ENCODE data around the gene KCTD1. TPM values are rescaled to one million over a fixed set of nuclear protein-coding genes. Genes with fewer than 3 reads are reported as not detected.
A peak's percentile ranks its signal among the peaks of the same experiment; 100 is the strongest.

Gene KCTD1
- total RNA-seq, 1 donor = 18.6 TPM

DNA sequence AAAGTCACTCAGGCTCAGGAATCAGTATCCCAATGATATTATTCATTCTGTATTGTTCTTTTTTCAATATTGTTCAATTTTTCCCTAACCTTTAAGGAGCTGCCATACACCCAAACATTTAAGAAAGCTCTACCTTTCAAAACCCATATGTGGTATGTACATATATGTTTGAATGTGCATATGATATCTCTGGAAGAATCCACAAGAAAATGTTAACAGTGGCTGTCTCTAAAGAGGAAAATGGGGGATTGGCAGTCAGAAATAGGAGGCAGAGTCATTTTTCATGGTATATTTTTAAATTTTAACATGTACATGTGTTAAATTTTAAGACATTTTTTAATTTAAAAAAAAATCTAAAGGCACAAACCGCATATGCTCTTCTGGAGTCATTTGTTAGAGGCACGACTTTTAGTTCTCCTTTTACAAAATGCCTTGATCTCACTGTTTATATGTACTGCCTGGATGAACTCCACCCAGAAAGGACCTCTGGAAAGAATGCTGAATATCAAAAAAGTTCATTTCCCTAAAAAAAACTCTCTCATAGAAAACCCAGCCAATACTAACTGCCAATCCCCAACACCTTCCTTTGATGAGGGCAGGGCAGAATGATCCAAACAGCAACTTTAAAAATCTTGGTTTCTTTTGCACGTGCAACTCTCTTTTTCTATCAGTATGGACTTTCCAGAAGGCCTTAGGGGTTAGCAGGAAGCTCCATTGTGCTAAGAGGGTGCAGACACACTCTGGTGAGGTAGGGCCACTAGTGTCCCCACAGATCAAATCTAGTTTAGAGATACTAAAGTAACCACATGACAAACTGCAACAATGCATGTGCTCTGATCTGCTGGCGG is 23.6 kb downstream of the KCTD1 start:
- DNase-seq (ENCODE audit: low read depth) = no peak
- no peak for TF ChIP-seq CTCF (IDR thresholded peaks at IDR 0.05; ENCODE audit: insufficient read depth, low read depth, low read length)
- no peak overlapping the region for H3K4me3 ChIP-seq (ENCODE audit: low read depth, low read length)

- no peak for DNase-seq (ENCODE audit: low read depth)
- H3K4me3 ChIP-seq (ENCODE audit: low read depth, low read length) = no peak overlapping the region
- TF ChIP-seq CTCF (IDR thresholded peaks at IDR 0.05; ENCODE audit: insufficient read depth, low read depth, low read length) = no peak
Observed at GRCh38 chr18:26524002-26524401, 24.4 kb downstream of the KCTD1 start.

GRCh38 chr18:26521617-26522016 is 26.7 kb downstream of the KCTD1 start:
- DNase-seq (ENCODE audit: low read depth) = no peak
- no peak for TF ChIP-seq CTCF (IDR thresholded peaks at IDR 0.05; ENCODE audit: insufficient read depth, low read depth, low read length)
- H3K4me3 ChIP-seq (ENCODE audit: low read depth, low read length) = no peak overlapping the region

- no peak for DNase-seq (ENCODE audit: low read depth)
- no peak for TF ChIP-seq CTCF (IDR thresholded peaks at IDR 0.05; ENCODE audit: insufficient read depth, low read depth, low read length)
- no peak overlapping the region for H3K4me3 ChIP-seq (ENCODE audit: low read depth, low read length)
Observed at GRCh38 chr18:26520974-26521373, 27.4 kb downstream of the KCTD1 start.

DNA sequence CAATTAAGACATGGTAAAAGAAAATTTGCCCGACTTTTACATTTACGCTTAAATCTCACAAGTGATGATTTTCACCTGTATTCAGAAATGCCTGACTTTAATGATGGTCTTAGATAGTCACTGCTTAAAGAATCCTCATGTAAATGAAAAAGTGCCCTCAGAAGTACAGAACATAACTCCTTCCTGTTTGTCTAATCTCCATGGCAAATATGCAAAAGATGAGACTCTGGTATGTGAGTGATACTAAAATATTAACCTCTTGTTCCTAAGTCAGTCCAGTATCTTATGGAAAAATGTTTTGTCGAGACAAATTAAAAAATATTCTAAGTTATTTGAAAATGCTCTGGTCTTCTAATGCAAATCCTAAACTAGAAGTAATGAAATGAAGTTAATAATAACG is 29.2 kb downstream of the KCTD1 start:
- TF ChIP-seq CTCF (IDR thresholded peaks at IDR 0.05; ENCODE audit: insufficient read depth, low read depth, low read length) = no peak
- H3K4me3 ChIP-seq (ENCODE audit: low read depth, low read length) = no peak overlapping the region
- no peak for DNase-seq (ENCODE audit: low read depth)

GRCh38 chr18:26516964-26517363 is 31.4 kb downstream of the KCTD1 start:
- H3K4me3 ChIP-seq (ENCODE audit: low read depth, low read length) = no peak overlapping the region
- DNase-seq (ENCODE audit: low read depth) = peak; percentile 20
- no peak for TF ChIP-seq CTCF (IDR thresholded peaks at IDR 0.05; ENCODE audit: insufficient read depth, low read depth, low read length)

All from fibroblast of villous mesenchyme (primary cell).